VCaP (cell line): ENCODE results near the gene PDZD7.
"Not testable (repeated sequence)": the region's sequence is repeated elsewhere in the genome, so short reads cannot be mapped to it uniquely, and the experiment has no call there.

Experiments used
- H3K27ac ChIP-seq: fragments of 450-650 bp; 2 replicates; pipeline ENCODE4 v1.5.1; 2017
- TF ChIP-seq, protein P1 (sequence below): fragments of 450-650 bp; conservative IDR thresholded peaks from 2 replicates; pipeline ENCODE4 v1.5.1; 2017; ENCODE audit warnings: mild to moderate bottlenecking, moderate library complexity

PDZD7 gene

DNA sequence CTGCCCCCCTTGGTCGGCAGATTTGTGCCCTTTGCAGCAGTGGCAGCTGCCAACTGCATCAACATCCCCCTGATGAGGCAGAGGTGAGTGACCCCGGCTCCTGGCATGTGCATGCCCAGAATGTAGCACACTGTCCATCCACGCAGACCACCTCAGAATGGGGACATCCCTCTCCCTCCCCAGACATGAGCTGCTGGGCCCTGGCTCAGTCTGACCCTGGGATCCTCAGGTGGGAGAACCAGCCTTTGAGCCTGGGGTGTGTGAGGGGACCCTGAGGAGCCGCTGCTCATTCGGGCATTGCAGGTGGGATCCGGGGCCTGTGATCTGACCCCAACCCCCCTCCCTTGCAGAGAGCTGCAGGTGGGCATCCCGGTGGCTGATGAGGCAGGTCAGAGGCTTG, 5.8 kb upstream of the PDZD7 start:
- TF ChIP-seq, protein P1, sequence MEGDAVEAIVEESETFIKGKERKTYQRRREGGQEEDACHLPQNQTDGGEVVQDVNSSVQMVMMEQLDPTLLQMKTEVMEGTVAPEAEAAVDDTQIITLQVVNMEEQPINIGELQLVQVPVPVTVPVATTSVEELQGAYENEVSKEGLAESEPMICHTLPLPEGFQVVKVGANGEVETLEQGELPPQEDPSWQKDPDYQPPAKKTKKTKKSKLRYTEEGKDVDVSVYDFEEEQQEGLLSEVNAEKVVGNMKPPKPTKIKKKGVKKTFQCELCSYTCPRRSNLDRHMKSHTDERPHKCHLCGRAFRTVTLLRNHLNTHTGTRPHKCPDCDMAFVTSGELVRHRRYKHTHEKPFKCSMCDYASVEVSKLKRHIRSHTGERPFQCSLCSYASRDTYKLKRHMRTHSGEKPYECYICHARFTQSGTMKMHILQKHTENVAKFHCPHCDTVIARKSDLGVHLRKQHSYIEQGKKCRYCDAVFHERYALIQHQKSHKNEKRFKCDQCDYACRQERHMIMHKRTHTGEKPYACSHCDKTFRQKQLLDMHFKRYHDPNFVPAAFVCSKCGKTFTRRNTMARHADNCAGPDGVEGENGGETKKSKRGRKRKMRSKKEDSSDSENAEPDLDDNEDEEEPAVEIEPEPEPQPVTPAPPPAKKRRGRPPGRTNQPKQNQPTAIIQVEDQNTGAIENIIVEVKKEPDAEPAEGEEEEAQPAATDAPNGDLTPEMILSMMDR, result no peak
- H3K27ac ChIP-seq, result no peak overlapping the region

DNA sequence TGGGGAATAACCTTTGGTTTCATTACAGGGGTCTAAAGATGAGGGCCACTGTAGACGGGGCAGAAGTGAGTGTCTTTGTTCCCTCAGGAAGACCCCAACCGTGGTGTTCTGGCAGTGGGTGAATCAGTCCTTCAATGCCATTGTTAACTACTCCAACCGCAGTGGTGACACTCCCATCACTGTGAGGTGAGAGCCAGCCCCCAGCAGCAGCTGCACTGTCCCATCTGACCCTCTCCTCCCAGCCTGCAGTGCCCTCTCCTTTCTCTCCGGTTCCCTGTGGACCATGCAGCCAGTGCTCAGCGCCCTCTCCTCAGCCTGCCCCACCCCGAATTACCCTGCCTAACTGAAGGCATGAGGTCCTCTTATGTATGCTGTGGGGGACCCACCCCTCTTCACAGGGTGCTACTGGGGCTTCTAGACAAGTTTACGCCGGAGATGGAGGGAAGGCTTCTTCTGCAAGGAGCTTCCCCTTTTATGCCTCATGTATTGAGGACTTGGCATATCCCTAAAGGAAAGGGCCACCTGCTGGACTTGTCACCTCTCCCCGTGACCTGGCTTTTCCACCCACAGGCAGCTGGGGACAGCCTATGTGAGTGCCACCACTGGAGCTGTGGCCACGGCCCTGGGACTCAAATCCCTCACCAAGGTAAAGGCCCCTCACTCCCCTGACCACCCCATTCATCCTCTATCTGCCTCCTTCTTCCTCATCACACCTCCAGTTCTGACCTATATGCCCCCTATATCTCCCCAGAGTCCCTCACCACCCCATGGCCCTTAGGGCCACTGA, 5.2 kb upstream of the PDZD7 start:
- TF ChIP-seq, protein P1, result no peak
- H3K27ac ChIP-seq, result no peak overlapping the region

DNA sequence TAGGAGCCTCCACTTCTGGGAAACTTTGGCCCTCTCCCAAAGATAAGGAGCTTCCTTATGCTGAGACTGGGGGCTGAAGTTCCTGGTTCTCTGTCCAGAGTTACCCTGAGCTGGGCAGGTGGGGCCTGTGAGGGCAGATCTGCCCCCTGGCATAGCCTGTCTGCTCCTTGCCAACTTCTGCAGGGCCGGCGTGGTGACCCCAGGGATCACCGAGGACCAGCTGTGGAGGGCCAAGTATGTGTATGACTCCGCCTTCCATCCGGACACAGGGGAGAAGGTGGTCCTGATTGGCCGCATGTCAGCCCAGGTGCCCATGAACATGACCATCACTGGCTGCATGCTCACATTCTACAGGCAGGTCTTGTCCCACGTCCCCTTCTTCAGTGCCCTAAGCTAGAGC, 4.4 kb upstream of the PDZD7 start:
- TF ChIP-seq, protein P1, result no peak

DNA sequence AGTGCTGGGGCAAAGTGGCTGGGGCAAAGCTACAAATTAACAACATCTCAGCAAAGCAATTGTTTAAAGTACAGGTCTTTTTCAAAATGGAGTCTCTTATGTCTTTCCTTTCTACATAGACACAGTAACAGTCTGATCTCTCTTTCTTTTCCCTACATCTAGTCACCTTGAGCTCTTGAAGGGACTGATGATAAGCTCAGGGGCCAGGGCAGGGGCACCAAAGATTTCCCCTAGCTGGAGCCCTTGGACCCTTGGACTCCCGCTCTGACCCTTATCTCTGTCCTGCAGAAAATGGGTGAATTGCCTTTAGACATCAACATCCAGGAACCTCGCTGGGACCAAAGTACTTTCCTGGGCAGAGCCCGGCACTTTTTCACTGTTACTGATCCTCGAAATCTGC, 3.5 kb upstream of the PDZD7 start:
- H3K27ac ChIP-seq, result not testable (repeated sequence)

More for the DNA sequence above, 4.4 kb upstream of the PDZD7 start:
- H3K27ac ChIP-seq, result no peak overlapping the region

DNA sequence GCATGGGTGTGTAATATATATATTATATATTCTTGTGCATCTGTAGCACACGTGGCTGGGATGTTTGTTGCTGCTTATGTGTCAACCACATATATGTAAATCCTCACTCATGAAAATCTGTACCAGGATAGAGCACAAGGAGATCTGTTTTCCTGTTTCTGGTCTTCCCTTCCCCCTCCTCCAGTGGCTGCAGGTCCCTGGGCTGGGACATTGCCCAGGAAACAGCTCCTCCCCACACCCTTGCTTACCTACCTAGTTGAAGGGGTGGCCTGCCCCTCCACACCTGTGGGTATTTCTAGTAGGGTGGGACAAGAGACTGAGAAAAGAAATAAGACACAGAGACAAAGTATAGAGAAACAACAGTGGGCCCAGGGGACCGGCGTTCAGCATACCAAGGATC, 2.3 kb upstream of the PDZD7 start:
- no peak overlapping the region; the same call in 1 of the 2 replicates for H3K27ac ChIP-seq
- TF ChIP-seq, protein P1, result no peak

DNA sequence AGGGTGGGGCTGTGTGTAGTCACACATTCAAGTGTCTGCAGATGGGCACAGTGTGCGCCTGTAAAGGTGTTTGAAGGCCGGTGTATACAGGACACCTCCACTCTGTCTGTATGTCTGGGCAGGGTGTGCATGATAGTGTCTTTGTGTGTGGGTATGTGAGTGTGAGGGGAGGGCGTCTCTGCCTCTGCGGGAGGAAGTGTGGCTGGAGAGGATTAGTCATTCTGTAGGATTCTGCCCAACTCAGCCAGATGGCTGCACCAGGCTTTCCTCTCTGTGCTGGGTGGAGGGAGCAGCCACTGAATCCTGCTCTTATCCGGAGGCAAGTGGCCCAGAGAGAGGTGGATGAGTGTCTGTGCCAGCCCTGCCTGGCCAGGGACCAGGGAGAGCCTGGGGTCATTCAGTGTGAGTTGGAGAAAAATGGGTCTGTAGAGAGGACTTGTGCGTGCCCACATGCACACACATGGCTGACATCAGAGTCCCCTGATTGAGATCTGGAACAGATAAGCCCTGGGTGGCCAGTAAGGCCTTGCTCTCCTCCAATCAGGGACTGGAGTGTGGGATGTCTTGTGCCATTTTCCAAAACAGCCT, 1.8 kb upstream of the PDZD7 start:
- TF ChIP-seq, protein P1, result no peak
- peak overlapping the region; percentile 9; the same call in 1 of the 2 replicates for H3K27ac ChIP-seq

DNA sequence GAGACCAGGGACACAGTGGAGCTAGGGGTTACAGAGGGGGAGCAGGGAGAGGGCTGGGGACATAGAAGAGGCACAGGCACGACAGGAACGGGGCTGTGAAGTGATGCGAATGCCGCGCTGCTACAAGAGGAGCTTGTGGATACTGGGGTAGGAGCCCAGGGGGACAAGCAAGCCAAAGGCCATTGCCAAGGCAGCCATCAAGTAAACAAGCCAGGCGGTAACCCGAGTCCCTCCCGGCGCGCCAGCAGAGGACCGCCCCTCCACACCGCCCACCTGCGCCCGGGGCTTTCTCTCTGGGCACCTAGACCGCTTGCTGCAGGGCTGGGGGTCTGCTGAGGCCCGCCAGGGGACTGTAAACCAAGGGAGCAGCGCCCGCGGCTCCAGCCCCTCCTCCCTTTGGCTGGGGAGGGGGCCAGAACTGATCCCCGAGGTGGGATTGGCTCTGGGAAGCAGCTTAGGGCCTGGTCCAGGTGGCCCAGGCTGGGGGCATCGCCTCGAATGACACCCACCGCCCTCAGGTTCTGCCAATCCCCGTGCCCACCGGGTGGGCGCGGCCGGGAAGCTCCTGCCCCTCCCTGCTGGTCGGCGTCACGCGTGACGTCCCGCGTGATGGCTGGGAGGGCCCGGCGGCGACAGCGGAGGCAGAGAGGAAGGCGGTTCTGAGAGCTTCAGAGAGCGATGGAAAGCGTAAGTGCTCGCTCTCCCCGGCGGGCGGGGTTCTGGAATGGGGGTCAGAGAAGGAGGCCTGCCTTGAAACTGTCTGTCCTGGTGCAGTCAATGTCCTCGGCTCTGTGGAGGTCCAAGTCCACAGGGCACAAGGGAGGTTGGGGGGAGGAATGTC, 1.1 kb upstream of the PDZD7 start:
- peak overlapping the region; percentile 58; the same call in 1 of the 2 replicates for H3K27ac ChIP-seq
- TF ChIP-seq, protein P1, result no peak
